Heart right ventricle (tissue), 16 donors: ENCODE data around the gene KMT5B. TPM values are rescaled to one million over a fixed set of nuclear protein-coding genes. Genes with fewer than 3 reads are reported as not detected.

ENCODE experiments used
- ATAC-seq, 8 donors: fragments of 200-7000 bp; cut with Tn5 transposase; one replicate each; pipeline ENCODE4 v1.9.1; 2020; ENCODE audit warnings: mild to moderate bottlenecking in 8 of 8, moderate library complexity in 8 of 8, moderate number of reproducible peaks in 1 of 8
- DNase-seq, 2 donors: peaks; one replicate each; pipeline ENCODE4 v3.0.0-alpha.2; 2020
- H3K27ac ChIP-seq, 10 donors: fragments of 200-600 bp; sonication (generic) in 2 of 10; one replicate each; pipeline versions ENCODE4 v1.5.0 to v1.8.0; 2020 to 2022; ENCODE audit warnings: mild to moderate bottlenecking in 3 of 10
- H3K27me3 ChIP-seq, 7 donors: fragments of 200-600 bp; one replicate each; pipeline ENCODE4 v1.8.0; 2021 to 2022; ENCODE audit warnings: mild to moderate bottlenecking in 2 of 7
- H3K36me3 ChIP-seq, 9 donors: fragments of 200-600 bp; sonication (generic) in 1 of 9; one replicate each; pipeline versions ENCODE4 v1.5.0 to v1.8.0; 2020 to 2022; ENCODE audit warnings: mild to moderate bottlenecking in 2 of 9
- H3K4me1 ChIP-seq, 9 donors: fragments of 200-600 bp; sonication (generic) in 1 of 9; one replicate each; pipeline versions ENCODE4 v1.5.0 to v1.8.0; 2020 to 2022; ENCODE audit warnings: mild to moderate bottlenecking in 4 of 9
- H3K4me3 ChIP-seq, 10 donors: fragments of 200-600 bp; sonication (generic) in 2 of 10; one replicate each; pipeline versions ENCODE4 v1.5.0 to v1.8.0; 2020 to 2022; ENCODE audit warnings: mild to moderate bottlenecking in 7 of 10, moderate library complexity in 2 of 10
- H3K9me3 ChIP-seq, 11 donors: fragments of 200-600 bp in 10 of 11; sonication (generic) in 2 of 11; one replicate each; pipeline versions ENCODE4 v1.5.0 to v1.8.0; 2013 to 2022; ENCODE audit warnings: mild to moderate bottlenecking in 2 of 11, control low read depth in 1 of 11, moderate library complexity in 1 of 11
- CTCF ChIP-seq, 9 donors: fragments of 200-600 bp; sonication (generic) in 2 of 9; IDR thresholded peaks; one replicate each; pipeline versions ENCODE4 v1.5.0 to v1.8.0; 2021 to 2022; ENCODE audit warnings: antibody characterized with exemption in 9 of 9, mild to moderate bottlenecking in 5 of 9, moderate library complexity in 1 of 9
- WGBS, 2 donors: extraction: QIAGEN DNeasy Blood & Tissue Kit; methylation state at CpG; one replicate each; pipeline ENCODE4 v1.1.7; 2013; ENCODE audit warnings: inconsistent platforms in 1 of 2; 5-methylcytosine and 5-hydroxymethylcytosine counted together
- intact Hi-C, 10 donors: fragments of 100-400 bp; cut with DNase I; formaldehyde crosslinking; loops; one replicate each; pipeline versions ENCODE4 v1.11.1 to v1.14.2; 2022
- polyA plus RNA-seq, 2 donors: library from polyadenylated mRNA; stranded (reverse); fragments of 200-250 nt; gene quantifications; one replicate each; pipeline ENCODE4 v1.2.3, GENCODE V29; 2013
- total RNA-seq, 10 donors: library from RNA; stranded (reverse); fragmentation: NEBNext Ultra II Directional in 3 of 10; extraction: Animal tissue kit (Norgen Biotek cat#: 25700) in 3 of 10; gene quantifications; one replicate each; pipeline versions ENCODE4 v1.2.1 to v1.2.4, GENCODE V29; 2021 to 2023
- donor health status: Arrhythmogenic right ventricular cardiomyopathy.
- donor health status: ischemic (EF 13 %, LVEDD 7.1; RV severe dilation, severe dysfunction).
- donor health status: healthy with polysubstance abuse.
- donor health status: DM: no; HTN: yes; CAD: no.
- donor health status: DM: no; HTN: no; CAD: no.
- donor health status: ischemic (EF 25% LVEDD 6.9; RV normal size, moderate dysfunction).
- donor health status: ischemic (EF 25% LVEDD 5.7; RV mildly dilated, moderate dysfunction).
- donor health status: healthy.
- donor health status: DM: yes; HTN: yes; CAD: no.
- donor health status: Ischemic cardiomyopathy.
- donor health status: ischemic (EF 35%, LVEDD 5.7; RV mildly dilated, moderate dysfunction).
- donor health status: nonischemic (EF 11% LVEDD 7.7; RV severe dilation, severe dysfunction).
- donor health status: DM: yes; HTN: yes; CAD: no.
- donor health status: PGD.
- donor health status: ischemic (EF 29% LVEDD 5.4; RV normal size, mild dysfunction).
- donor health status: nonischemic (EF 23%, LVEDD 6.1; RV moderate dilation, normal function).

The KMT5B gene
- total and polyA plus RNA-seq, 12 donors: 10.5 to 37.1 (median 29.6) TPM

GRCh38 chr11:68150037-68150436, 63.1 kb downstream of the KMT5B start:
- H3K9me3 ChIP-seq: no peaks in the 10 kb centered on the region
- H3K4me3 ChIP-seq: no peak overlapping the region
- no peak for TF ChIP-seq CTCF (IDR thresholded peaks at IDR 0.05)
- H3K27ac ChIP-seq: no peak overlapping the region
- peaks cover 11 to 27% (median 24%) of the 10 kb centered on the region in 9 donors for H3K4me1 ChIP-seq
- intact Hi-C loops: no loop called here
- ATAC-seq (no peak), DNase-seq (no peak)
- H3K36me3 ChIP-seq: peaks cover 0 to 8% (median 0%) of the 10 kb centered on the region in 9 donors
- 38 to 57% methylated on average over 7 of the region's 7 CpGs for WGBS, 2 donors
- no peaks in the 10 kb centered on the region for H3K27me3 ChIP-seq

GRCh38 chr11:68149417-68149816, 63.7 kb downstream of the KMT5B start:
- no peak for ATAC-seq
- WGBS, 2 donors: 90 to 95% methylated on average over 6 of the region's 6 CpGs
- Histone ChIP-seq H3K4me1 (peaks cover 11 to 27% (median 24%) of the 10 kb centered on the region in 9 donors), H3K27ac (no peak overlapping the region), H3K36me3 (peaks cover 0 to 2% (median 0%) of the 10 kb centered on the region in 9 donors), H3K27me3 (no peaks in the 10 kb centered on the region), H3K4me3 (no peak overlapping the region), H3K9me3 (no peaks in the 10 kb centered on the region)
- TF ChIP-seq CTCF (IDR thresholded peaks at IDR 0.05): no peak
- intact Hi-C loops: no loop called here
- no peak for DNase-seq

GRCh38 chr11:68148879-68149278, 64.2 kb downstream of the KMT5B start:
- peaks cover 11 to 30% (median 24%) of the 10 kb centered on the region in 9 donors for H3K4me1 ChIP-seq
- no peak for ATAC-seq
- no peaks in the 10 kb centered on the region for H3K36me3 ChIP-seq
- TF ChIP-seq CTCF (IDR thresholded peaks at IDR 0.05): no peak
- 93 to 98% methylated on average over 7 of the region's 7 CpGs for WGBS, 2 donors
- H3K27ac ChIP-seq: no peak overlapping the region
- no peaks in the 10 kb centered on the region for H3K27me3 ChIP-seq
- DNase-seq: no peak
- intact Hi-C loops: no loop called here
- H3K4me3 ChIP-seq: no peak overlapping the region
- no peaks in the 10 kb centered on the region for H3K9me3 ChIP-seq

GRCh38 chr11:68148071-68148805, 64.9 kb downstream of the KMT5B start:
- no peak overlapping the region for H3K27ac ChIP-seq
- no peak for TF ChIP-seq CTCF (IDR thresholded peaks at IDR 0.05)
- no peaks in the 10 kb centered on the region for H3K27me3 ChIP-seq
- 93 to 94% methylated on average over 18 of the region's 18 CpGs for WGBS, 2 donors
- no peak for DNase-seq
- no peaks in the 10 kb centered on the region for H3K9me3 ChIP-seq
- peaks cover 11 to 31% (median 24%) of the 10 kb centered on the region in 9 donors for H3K4me1 ChIP-seq
- no peaks in the 10 kb centered on the region for H3K36me3 ChIP-seq
- intact Hi-C loops: no loop called here
- no peak overlapping the region for H3K4me3 ChIP-seq
- no peak for ATAC-seq
